Measurements from ENCODE around the gene DIO1.

DNA sequence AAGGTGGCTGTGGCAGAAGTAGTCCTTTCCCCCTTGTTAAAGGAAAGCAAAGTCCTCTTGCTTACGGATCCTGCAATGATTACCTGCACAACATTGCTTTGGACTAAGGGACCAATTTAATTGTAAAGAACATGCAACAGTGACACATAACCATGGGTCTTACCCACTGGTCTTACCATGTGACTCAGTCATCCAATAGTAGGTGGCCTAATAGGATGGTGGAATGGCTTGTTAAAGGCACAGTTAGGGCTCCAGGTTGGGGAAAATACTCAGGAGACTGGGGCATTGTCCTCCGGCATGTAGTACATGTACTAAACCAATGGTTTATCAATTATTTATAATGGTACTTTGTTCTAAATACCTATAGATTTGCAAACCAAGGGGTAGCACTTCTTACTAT lies 2.3 kb upstream of the DIO1 start:
- no peak for TF ChIP-seq TAF1 (IDR thresholded peaks at IDR 0.05; ENCODE audit: low read depth)
- no peak for TF ChIP-seq REST (IDR thresholded peaks at IDR 0.05; ENCODE audit: low read depth)
- no peak for TF ChIP-seq RAD21 (IDR thresholded peaks at IDR 0.05; ENCODE audit: low read depth)
- no peak for TF ChIP-seq EGR1 (IDR thresholded peaks at IDR 0.05)
- TF ChIP-seq FOXM1 (IDR thresholded peaks at IDR 0.05; ENCODE audit: borderline replicate concordance, low read depth), result no peak
- no peak for TF ChIP-seq NFIC (IDR thresholded peaks at IDR 0.05)
- no peak for TF ChIP-seq CEBPB (IDR thresholded peaks at IDR 0.05)
- no peak for TF ChIP-seq YY1 (IDR thresholded peaks at IDR 0.05; ENCODE audit: low read depth)
- no peak for TF ChIP-seq EP300 (IDR thresholded peaks at IDR 0.05; ENCODE audit: borderline replicate concordance)
- TF ChIP-seq MAX (IDR thresholded peaks at IDR 0.05), result no peak
- TF ChIP-seq CREB1 (IDR thresholded peaks at IDR 0.05; ENCODE audit: low read depth), result no peak
- TF ChIP-seq TCF12 (IDR thresholded peaks at IDR 0.05; ENCODE audit: low read depth), result no peak
- TF ChIP-seq USF1 (IDR thresholded peaks at IDR 0.05), result 0 out of 2 replicates have a peak, but pooled peaks have one; percentile 27
- no peak for TF ChIP-seq ZBTB7A (IDR thresholded peaks at IDR 0.05; ENCODE audit: low read depth)

Measured in Ishikawa (cell line).